ACC112 (cell line): Measurements from ENCODE around the gene GPR61.

Experiments used
- H2AFZ ChIP-seq: fragments of 200-600 bp; sonication (generic); one replicate; pipeline ENCODE4 v1.6.0; 2017; ENCODE audit warnings: antibody characterized with exemption, low read length; ENCODE audit not compliant: unreplicated experiment
- H3K27ac ChIP-seq: fragments of 200-600 bp; sonication (generic); 2 replicates; pipeline ENCODE4 v1.5.1; 2014; ENCODE audit warnings: low read depth, mild to moderate bottlenecking, antibody characterized with exemption, low read length, moderate library complexity
- H3K27me3 ChIP-seq: fragments of 200-600 bp; sonication (generic); 2 replicates; pipeline ENCODE4 v1.6.1; 2014; ENCODE audit warnings: mild to moderate bottlenecking, antibody characterized with exemption, low read length, moderate library complexity, mixed read lengths; ENCODE audit not compliant: insufficient read depth
- H3K36me3 ChIP-seq: fragments of 200-600 bp; sonication (generic); 2 replicates; pipeline ENCODE4 v1.6.1; 2016; ENCODE audit warnings: mild to moderate bottlenecking, antibody characterized with exemption, low read length, moderate library complexity, mixed read lengths; ENCODE audit not compliant: insufficient read depth
- H3K4me1 ChIP-seq: fragments of 200-600 bp; sonication (generic); one replicate; pipeline ENCODE4 v1.6.1; 2016; ENCODE audit warnings: low read length, mixed read lengths; ENCODE audit not compliant: insufficient read depth, unreplicated experiment, control insufficient read depth
- H3K4me3 ChIP-seq: fragments of 200-600 bp; sonication (generic); 2 replicates; pipeline ENCODE4 v1.5.1; 2014; ENCODE audit warnings: mild to moderate bottlenecking, low read depth, low read length
- H3K79me2 ChIP-seq: fragments of 200-600 bp; sonication (generic); one replicate; pipeline ENCODE4 v1.6.0; 2016; ENCODE audit warnings: low read length; ENCODE audit not compliant: control insufficient read depth, unreplicated experiment, insufficient read depth

GPR61 gene

GRCh38 chr1:109537450-109538178 is 2.1 kb upstream of the GPR61 start:
- no peak overlapping the region for H3K27ac ChIP-seq
- H3K27me3 ChIP-seq, result no peaks in the 10 kb centered on the region

GRCh38 chr1:109538827-109539555 is 681 bp upstream of the GPR61 start:
- Histone ChIP-seq H3K36me3 (no peaks in the 10 kb centered on the region), H3K27ac (no peak overlapping the region), H3K4me1 (peaks cover 8% of the 10 kb centered on the region), H3K79me2 (no peaks in the 10 kb centered on the region), H3K27me3 (no peaks in the 10 kb centered on the region), H2AFZ (no peak overlapping the region), H3K4me3 (no peak overlapping the region)

More at GRCh38 chr1:109537450-109538178, 2.1 kb upstream of the GPR61 start:
- no peak overlapping the region for H2AFZ ChIP-seq
- H3K36me3 ChIP-seq, result no peaks in the 10 kb centered on the region
- H3K4me3 ChIP-seq, result no peak overlapping the region
- H3K4me1 ChIP-seq, result peaks cover 10% of the 10 kb centered on the region
- H3K79me2 ChIP-seq, result no peaks in the 10 kb centered on the region

- peak overlapping the region; percentile 12 for H2AFZ ChIP-seq
- H3K4me1 ChIP-seq, result peaks cover 8% of the 10 kb centered on the region
- no peak overlapping the region for H3K4me3 ChIP-seq
- H3K27me3 ChIP-seq, result no peaks in the 10 kb centered on the region
- H3K27ac ChIP-seq, result no peak overlapping the region
- no peaks in the 10 kb centered on the region for H3K79me2 ChIP-seq
- H3K36me3 ChIP-seq, result no peaks in the 10 kb centered on the region
These were observed 1.4 kb downstream of the GPR61 start for GRCh38 chr1:109541102-109541501.

GRCh38 chr1:109542657-109543056 is 3.0 kb downstream of the GPR61 start:
- Histone ChIP-seq H3K79me2 (peaks cover 10% of the 10 kb centered on the region), H3K36me3 (no peaks in the 10 kb centered on the region), H3K4me3 (no peak overlapping the region), H2AFZ (no peak overlapping the region), H3K27ac (no peak overlapping the region), H3K4me1 (peaks cover 16% of the 10 kb centered on the region), H3K27me3 (no peaks in the 10 kb centered on the region)

- no peak overlapping the region for H3K4me3 ChIP-seq
- no peaks in the 10 kb centered on the region for H3K36me3 ChIP-seq
- H3K27me3 ChIP-seq, result no peaks in the 10 kb centered on the region
- no peak overlapping the region for H3K27ac ChIP-seq
- peaks cover 16% of the 10 kb centered on the region for H3K79me2 ChIP-seq
- no peak overlapping the region for H2AFZ ChIP-seq
- peaks cover 16% of the 10 kb centered on the region for H3K4me1 ChIP-seq
These were observed 3.8 kb downstream of the GPR61 start for GRCh38 chr1:109543283-109543987.

- no peak overlapping the region for H2AFZ ChIP-seq
- H3K4me1 ChIP-seq, result peaks cover 16% of the 10 kb centered on the region
- no peak overlapping the region for H3K4me3 ChIP-seq
- H3K27ac ChIP-seq, result no peak overlapping the region
- no peaks in the 10 kb centered on the region for H3K36me3 ChIP-seq
- H3K27me3 ChIP-seq, result no peaks in the 10 kb centered on the region
- H3K79me2 ChIP-seq, result peaks cover 23% of the 10 kb centered on the region
These were observed 4.5 kb downstream of the GPR61 start for GRCh38 chr1:109543988-109544735.

- Histone ChIP-seq H3K4me1 (peaks cover 29% of the 10 kb centered on the region), H3K27me3 (no peaks in the 10 kb centered on the region), H3K27ac (peak overlapping the region; percentile 80), H3K36me3 (no peaks in the 10 kb centered on the region), H2AFZ (peak overlapping the region; percentile 52), H3K4me3 (peak overlapping the region; percentile 92), H3K79me2 (peaks cover 46% of the 10 kb centered on the region)
These were observed 6.8 kb downstream of the GPR61 start for GRCh38 chr1:109546311-109547109.

- Histone ChIP-seq H3K36me3 (no peaks in the 10 kb centered on the region), H3K79me2 (peaks cover 58% of the 10 kb centered on the region), H3K27ac (peak overlapping the region; percentile 80), H3K4me1 (peaks cover 24% of the 10 kb centered on the region), H3K4me3 (peak overlapping the region; percentile 92), H3K27me3 (no peaks in the 10 kb centered on the region), H2AFZ (peak overlapping the region; percentile 89)
These were observed 8.0 kb downstream of the GPR61 start for GRCh38 chr1:109547463-109548320.
